Psoas muscle (tissue), 8 donors: Measurements from ENCODE around the gene SUSD2. TPM values are rescaled to one million over a fixed set of nuclear protein-coding genes. Genes with fewer than 3 reads are reported as not detected.

Source experiments
- ATAC-seq, 4 donors: fragments of 200-7000 bp; cut with Tn5 transposase; one replicate each; pipeline ENCODE4 v1.9.1; 2020; ENCODE audit warnings: moderate library complexity in 3 of 4, mild to moderate bottlenecking in 2 of 4
- DNase-seq, 2 donors: peaks; one replicate each; pipeline ENCODE4 v3.0.0-alpha.2; 2020
- H3K27ac ChIP-seq: fragments of 200-600 bp; one replicate; pipeline ENCODE4 v1.8.0; 2022
- H3K27me3 ChIP-seq, 3 donors: fragments of 200-600 bp in 1 of 3; one replicate each; pipeline versions ENCODE4 v1.6.1 to v1.8.0; 2013 to 2022; ENCODE audit warnings: low read length in 2 of 3, mild to moderate bottlenecking in 2 of 3, moderate library complexity in 1 of 3; ENCODE audit not compliant: insufficient read depth in 3 of 3
- H3K36me3 ChIP-seq, 2 donors: fragments of 200-600 bp in 1 of 2; one replicate each; pipeline versions ENCODE4 v1.6.1 to v1.8.0; 2013 to 2022; ENCODE audit warnings: low read depth in 1 of 2, mild to moderate bottlenecking in 1 of 2, moderate library complexity in 1 of 2; ENCODE audit not compliant: insufficient read depth in 1 of 2
- H3K4me1 ChIP-seq: fragments of 200-600 bp; one replicate; pipeline ENCODE4 v1.8.0; 2022
- H3K4me3 ChIP-seq: fragments of 200-600 bp; one replicate; pipeline ENCODE4 v1.8.0; 2022; ENCODE audit warnings: mild to moderate bottlenecking
- H3K9me3 ChIP-seq: fragments of 200-600 bp; one replicate; pipeline ENCODE4 v1.8.0; 2022
- CTCF ChIP-seq: fragments of 200-600 bp; IDR thresholded peaks from one replicate; pipeline ENCODE4 v1.8.0; 2022; ENCODE audit warnings: antibody characterized with exemption
- WGBS, 3 donors: extraction: QIAGEN DNeasy Blood & Tissue Kit; methylation state at CpG; one replicate each; pipeline versions ENCODE4 v1.1.6 to v1.1.7; 2013; 5-methylcytosine and 5-hydroxymethylcytosine counted together
- intact Hi-C, 2 donors: fragments of 100-400 bp; cut with DNase I; formaldehyde crosslinking; loops; one replicate each; pipeline versions ENCODE4 v1.11.0 to v1.14.2; 2022
- polyA plus RNA-seq, 3 donors: library from polyadenylated mRNA; stranded (reverse); fragments of 200-250 nt; gene quantifications; one replicate each; pipeline ENCODE4 v1.2.3, GENCODE V29; 2013
- total RNA-seq, 4 donors: library from RNA; stranded (reverse); fragmentation: NEBNext Ultra II Directional in 2 of 4; extraction: Animal tissue kit (Norgen Biotek cat#: 25700) in 2 of 4; gene quantifications; one replicate each; pipeline versions ENCODE4 v1.2.1 to v1.2.4, GENCODE V29; 2021 to 2023
- donor health status: healthy with polysubstance abuse.
- donor health status: DM: no; HTN: no; CAD: no; lungs with moderate emphysema.
- donor health status: Bipolar disorder and iron deficiency.
- donor health status: healthy.
- donor health status: DM: yes; HTN: yes; CAD: no.
- donor health status: DM: no; HTN: no; CAD: no.
- donor health status: DM: no; HTN: no; CAD: no.
- donor health status: DM: yes; HTN: yes; CAD: no.

The SUSD2 gene
- total and polyA plus RNA-seq, 7 donors = 1.1 to 1.8 (median 1.3) TPM

- no peaks in the 10 kb centered on the region for H3K36me3 ChIP-seq
- no peak overlapping the region for H3K27ac ChIP-seq
- ATAC-seq (no peak), DNase-seq (no peak)
- no peaks in the 10 kb centered on the region for H3K4me1 ChIP-seq
- intact Hi-C loops = loop anchor here in 1 of 2 donors (5.0 kb wide), 1 partner anchor 44 kb away; no protein-coding TSS in a partner anchor
- no peaks in the 10 kb centered on the region for H3K9me3 ChIP-seq
- no peak for TF ChIP-seq CTCF
- H3K27me3 ChIP-seq = peaks cover 0 to 2% (median 0%) of the 10 kb centered on the region in 3 donors
- WGBS, 3 donors = 88 to 89% (median 88%) methylated on average over 5 to 9 of the region's 9 CpGs
- H3K4me3 ChIP-seq = no peak overlapping the region
Measured at GRCh38 chr22:24231706-24232105, 50.4 kb downstream of the SUSD2 start.

DNA sequence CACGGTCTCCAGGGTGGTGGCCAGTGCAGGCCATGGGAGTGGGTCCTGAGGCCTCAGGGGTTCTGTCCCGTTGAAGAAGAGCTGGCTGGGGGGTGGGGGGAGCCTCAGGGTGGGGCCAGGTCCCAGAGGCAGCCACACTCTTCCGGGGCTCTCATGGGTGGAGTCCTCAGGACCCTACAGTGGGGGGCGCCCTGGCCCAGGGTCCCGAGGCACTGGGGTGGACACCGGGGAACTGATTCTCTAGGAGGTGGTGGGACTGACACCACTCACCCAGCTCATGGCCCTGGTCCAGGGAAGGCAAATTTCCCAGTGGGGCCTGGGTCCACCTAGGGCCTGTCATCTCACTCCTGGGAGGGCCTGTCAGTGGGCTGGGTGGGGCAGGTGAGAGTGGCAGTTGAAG, 50.8 kb downstream of the SUSD2 start:
- 90 to 95% (median 92%) methylated on average over 6 of the region's 6 CpGs for WGBS, 3 donors
- no peak for TF ChIP-seq CTCF
- no peaks in the 10 kb centered on the region for H3K9me3 ChIP-seq
- H3K4me1 ChIP-seq = no peaks in the 10 kb centered on the region
- no peaks in the 10 kb centered on the region for H3K36me3 ChIP-seq
- peaks cover 0 to 2% (median 0%) of the 10 kb centered on the region in 3 donors for H3K27me3 ChIP-seq
- intact Hi-C loops = loop anchor here in 1 of 2 donors (5.0 kb wide), 1 partner anchor 45 kb away; no protein-coding TSS in a partner anchor
- DNase-seq = no peak
- no peak overlapping the region for H3K27ac ChIP-seq
- no peak overlapping the region for H3K4me3 ChIP-seq
- ATAC-seq = no peak

- no peak for DNase-seq
- no peaks in the 10 kb centered on the region for H3K36me3 ChIP-seq
- no peak overlapping the region for H3K27ac ChIP-seq
- H3K4me1 ChIP-seq = no peaks in the 10 kb centered on the region
- 90 to 92% (median 90%) methylated on average over 15 of the region's 15 CpGs for WGBS, 3 donors
- TF ChIP-seq CTCF = no peak
- H3K27me3 ChIP-seq = peaks cover 0 to 2% (median 0%) of the 10 kb centered on the region in 3 donors
- H3K4me3 ChIP-seq = no peak overlapping the region
- H3K9me3 ChIP-seq = no peaks in the 10 kb centered on the region
- intact Hi-C loops = loop anchor here in 1 of 2 donors (5.0 kb wide), 1 partner anchor 45 kb away; no protein-coding TSS in a partner anchor
- no peak for ATAC-seq
Measured at GRCh38 chr22:24232725-24233124, 51.4 kb downstream of the SUSD2 start.

- H3K4me1 ChIP-seq = no peaks in the 10 kb centered on the region
- DNase-seq (no peak), ATAC-seq (no peak)
- no peak overlapping the region for H3K4me3 ChIP-seq
- intact Hi-C loops = loop anchor here in 1 of 2 donors (5.0 kb wide), 1 partner anchor 46 kb away; no protein-coding TSS in a partner anchor
- no peak overlapping the region for H3K27ac ChIP-seq
- WGBS, 3 donors = 96 to 100% (median 97%) methylated on average over 13 of the region's 13 CpGs
- no peaks in the 10 kb centered on the region for H3K27me3 ChIP-seq
- TF ChIP-seq CTCF = no peak
- H3K36me3 ChIP-seq = no peaks in the 10 kb centered on the region
- H3K9me3 ChIP-seq = no peaks in the 10 kb centered on the region
Measured at GRCh38 chr22:24233235-24233634, 51.9 kb downstream of the SUSD2 start.

DNA sequence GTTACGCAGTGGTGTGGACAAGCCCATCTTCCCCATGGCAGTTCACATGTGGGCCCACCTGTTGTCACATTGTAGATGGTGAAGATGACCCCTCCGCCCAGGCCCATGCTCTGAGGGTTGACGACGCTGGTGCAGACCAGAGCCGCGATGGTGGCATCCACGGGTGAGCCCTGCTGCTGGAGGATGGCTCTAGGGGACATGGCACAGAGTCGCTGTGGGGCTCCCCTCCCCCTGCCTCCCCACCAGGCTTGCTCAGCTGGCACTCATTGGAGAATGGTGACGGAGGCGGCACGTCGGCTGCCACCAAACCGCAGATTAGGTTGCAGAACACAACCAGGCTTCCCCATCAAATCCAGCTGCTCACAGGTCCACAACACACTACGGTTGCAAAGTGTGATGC, 52.5 kb downstream of the SUSD2 start:
- WGBS, 3 donors = 79 to 92% (median 84%) methylated on average over 14 of the region's 14 CpGs
- intact Hi-C loops = loop anchor here in 1 of 2 donors (5.0 kb wide), 1 partner anchor 47 kb away; no protein-coding TSS in a partner anchor
- Histone ChIP-seq H3K4me1 (no peaks in the 10 kb centered on the region), H3K27ac (no peak overlapping the region), H3K27me3 (no peaks in the 10 kb centered on the region), H3K4me3 (no peak overlapping the region), H3K36me3 (no peaks in the 10 kb centered on the region), H3K9me3 (no peaks in the 10 kb centered on the region)
- DNase-seq (no peak), ATAC-seq (no peak)
- TF ChIP-seq CTCF = no peak
